ENCODE measurements around the gene LCN10. TPM values are rescaled to one million over a fixed set of nuclear protein-coding genes. Genes with fewer than 3 reads are reported as not detected.

Gene LCN10
- total and polyA plus RNA-seq, 10 of the 15 experiments (the other 5 are each of a cell fraction or from before 2014, with no cell fraction given) = 0.06 to 1.3 (median 0.21) TPM; not detected in 1

- 48% methylated on average over 7 of the region's 7 CpGs for WGBS (ENCODE audit: insufficient coverage, insufficient replicate concordance, low lambda C conversion rate, missing lambda C conversion rate)
- intact Hi-C loops (cut with micrococcal nuclease; ENCODE audit: unreplicated experiment) (loop anchor here (5.0 kb wide), 1 partner anchor 202 kb away; no protein-coding TSS in a partner anchor), in situ Hi-C loops (cut with MboI) (no loop called here)
- peaks cover 16% of the 10 kb centered on the region for H3K4me1 ChIP-seq (ENCODE audit: control insufficient read depth, insufficient read depth, low read length)
- H3K9me3 ChIP-seq (replicated peaks; ENCODE audit: control insufficient read depth, insufficient read depth, low read length) = no peaks in the 10 kb centered on the region
- no peak overlapping the region for H2AFZ ChIP-seq (ENCODE audit: control insufficient read depth, low read depth, low read length)
- no peaks in the 10 kb centered on the region for H4K20me1 ChIP-seq (ENCODE audit: control insufficient read depth, insufficient read depth)
- ATAC-seq = no peak
- no peak overlapping the region for H3K9ac ChIP-seq (ENCODE audit: control insufficient read depth, insufficient read depth, low read length)
- RAD21 ChIA-PET (ENCODE audit: unreplicated experiment) = no interaction called here
- BruUV-seq (replicated peaks) = no TSS peak
- CTCF ChIA-PET = interaction anchor here (1.0 to 2.9 kb wide), 3 partner anchors 9 to 38 kb away, joined by 3 to 12 read pairs (median 3); no protein-coding TSS in a partner anchor
- POLR2A ChIA-PET = no interaction called here
- TF ChIP-seq RELA (IDR thresholded peaks at IDR 0.05; ENCODE audit: borderline replicate concordance, partially characterized antibody) (no peak), KAT2A (conservative IDR thresholded peaks at IDR 0.05; ENCODE audit: control insufficient read depth, low read depth, low read length) (no peak), HCFC1 (IDR thresholded peaks at IDR 0.05; ENCODE audit: low read length) (no peak), JUND (IDR thresholded peaks at IDR 0.05; ENCODE audit: low read depth, low read length) (no peak), SIX5 (IDR thresholded peaks at IDR 0.05; ENCODE audit: low read depth, low read length, severe bottlenecking) (no peak), ZZZ3 (IDR thresholded peaks at IDR 0.05; ENCODE audit: control insufficient read depth, insufficient read length, low read depth) (no peak), RAD51 (IDR thresholded peaks at IDR 0.05) (no peak), SMAD5 (IDR thresholded peaks at IDR 0.05; ENCODE audit: low read depth) (no peak), SRF (IDR thresholded peaks at IDR 0.05; ENCODE audit: low read depth in 2 of 2, low read length in 2 of 2) (no peak)
- TF ChIP-seq, protein P1, sequence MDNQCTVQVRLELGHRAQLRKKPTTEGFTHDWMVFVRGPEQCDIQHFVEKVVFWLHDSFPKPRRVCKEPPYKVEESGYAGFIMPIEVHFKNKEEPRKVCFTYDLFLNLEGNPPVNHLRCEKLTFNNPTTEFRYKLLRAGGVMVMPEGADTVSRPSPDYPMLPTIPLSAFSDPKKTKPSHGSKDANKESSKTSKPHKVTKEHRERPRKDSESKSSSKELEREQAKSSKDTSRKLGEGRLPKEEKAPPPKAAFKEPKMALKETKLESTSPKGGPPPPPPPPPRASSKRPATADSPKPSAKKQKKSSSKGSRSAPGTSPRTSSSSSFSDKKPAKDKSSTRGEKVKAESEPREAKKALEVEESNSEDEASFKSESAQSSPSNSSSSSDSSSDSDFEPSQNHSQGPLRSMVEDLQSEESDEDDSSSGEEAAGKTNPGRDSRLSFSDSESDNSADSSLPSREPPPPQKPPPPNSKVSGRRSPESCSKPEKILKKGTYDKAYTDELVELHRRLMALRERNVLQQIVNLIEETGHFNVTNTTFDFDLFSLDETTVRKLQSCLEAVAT (IDR thresholded peaks at IDR 0.05) = no peak
- TF ChIP-seq, protein P2, sequence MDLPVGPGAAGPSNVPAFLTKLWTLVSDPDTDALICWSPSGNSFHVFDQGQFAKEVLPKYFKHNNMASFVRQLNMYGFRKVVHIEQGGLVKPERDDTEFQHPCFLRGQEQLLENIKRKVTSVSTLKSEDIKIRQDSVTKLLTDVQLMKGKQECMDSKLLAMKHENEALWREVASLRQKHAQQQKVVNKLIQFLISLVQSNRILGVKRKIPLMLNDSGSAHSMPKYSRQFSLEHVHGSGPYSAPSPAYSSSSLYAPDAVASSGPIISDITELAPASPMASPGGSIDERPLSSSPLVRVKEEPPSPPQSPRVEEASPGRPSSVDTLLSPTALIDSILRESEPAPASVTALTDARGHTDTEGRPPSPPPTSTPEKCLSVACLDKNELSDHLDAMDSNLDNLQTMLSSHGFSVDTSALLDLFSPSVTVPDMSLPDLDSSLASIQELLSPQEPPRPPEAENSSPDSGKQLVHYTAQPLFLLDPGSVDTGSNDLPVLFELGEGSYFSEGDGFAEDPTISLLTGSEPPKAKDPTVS (IDR thresholded peaks at IDR 0.05; ENCODE audit: low read depth, low read length) = no peak
- TF ChIP-seq, protein P3, sequence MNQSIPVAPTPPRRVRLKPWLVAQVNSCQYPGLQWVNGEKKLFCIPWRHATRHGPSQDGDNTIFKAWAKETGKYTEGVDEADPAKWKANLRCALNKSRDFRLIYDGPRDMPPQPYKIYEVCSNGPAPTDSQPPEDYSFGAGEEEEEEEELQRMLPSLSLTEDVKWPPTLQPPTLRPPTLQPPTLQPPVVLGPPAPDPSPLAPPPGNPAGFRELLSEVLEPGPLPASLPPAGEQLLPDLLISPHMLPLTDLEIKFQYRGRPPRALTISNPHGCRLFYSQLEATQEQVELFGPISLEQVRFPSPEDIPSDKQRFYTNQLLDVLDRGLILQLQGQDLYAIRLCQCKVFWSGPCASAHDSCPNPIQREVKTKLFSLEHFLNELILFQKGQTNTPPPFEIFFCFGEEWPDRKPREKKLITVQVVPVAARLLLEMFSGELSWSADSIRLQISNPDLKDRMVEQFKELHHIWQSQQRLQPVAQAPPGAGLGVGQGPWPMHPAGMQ (IDR thresholded peaks at IDR 0.05; ENCODE audit: borderline replicate concordance) = no peak
- no peak overlapping the region for H3K27ac ChIP-seq (ENCODE audit: control insufficient read depth, insufficient read depth)
- no peak overlapping the region for H3K4me3 ChIP-seq
- SMC1A ChIA-PET (ENCODE audit: uncharacterized antibody, unreplicated experiment) = interaction anchor here (1.3 kb wide), 1 partner anchor 9 kb away, joined by 3 read pairs; no protein-coding TSS in a partner anchor
- DNase-seq (ENCODE audit: low read depth, low spot score) = no peak
- H3K36me3 ChIP-seq (ENCODE audit: control insufficient read depth in 2 of 2, insufficient read depth in 2 of 2, low read length in 1 of 2) = no peaks in the 10 kb centered on the region
- FAIRE-seq = no peak
- H3K27me3 ChIP-seq (replicated peaks in 1 of 2; ENCODE audit: control insufficient read depth in 2 of 2, insufficient read depth in 2 of 2, low read length in 1 of 2) = no peaks in the 10 kb centered on the region
- H3K79me2 ChIP-seq (ENCODE audit: control insufficient read depth, insufficient read depth, low read length) = peaks cover 7% of the 10 kb centered on the region
- H3K4me2 ChIP-seq (ENCODE audit: control insufficient read depth, insufficient read depth) = no peak overlapping the region
These were observed 53.7 kb downstream of the LCN10 start for GRCh38 chr9:136689108-136689460.

All from GM12878 (cell line).